HCT116 (cell line): ENCODE measurements around the gene PBX2. TPM values are rescaled to one million over a fixed set of nuclear protein-coding genes. Genes with fewer than 3 reads are reported as not detected.

Experiments
- ATAC-seq: fragments of 200-7000 bp; cut with Tn5 transposase; 2 replicates; pipeline ENCODE4 v1.9.1; 2020; ENCODE audit warnings: mild to moderate bottlenecking, moderate library complexity
- BruUV-seq: library from RNA; stranded (reverse); fragments of 400-500 nt; replicated peaks from 2 replicates; lab custom pipeline; 2021; lab: Mats Ljungman, UMichigan
- CTCF ChIA-PET: fragments of 300-600 bp; sonication (Branson Sonifier 250); formaldehyde crosslinking; loops from one replicate; lab custom pipeline; 2021; ENCODE audit warnings: antibody characterized with exemption; lab: Charles Lee
- POLR2A ChIA-PET: fragments of 300-600, 350-600 bp; sonication (Branson Sonifier 250); formaldehyde crosslinking; loops from one replicate; lab custom pipeline; 2021; ENCODE audit warnings: antibody characterized with exemption; lab: Charles Lee
- RAD21 ChIA-PET, 2 experiments: fragments of 300-600 bp; sonication (Branson Sonifier 250); formaldehyde crosslinking; loops; one replicate each; lab custom pipeline; 2023; ENCODE audit warnings: low total read pairs in 2 of 2; ENCODE audit not compliant: uncharacterized antibody in 2 of 2, unreplicated experiment in 2 of 2, low non-redundant PET in 1 of 2; lab: Charles Lee
- DNase-seq: peaks from one replicate; pipeline ENCODE4 v3.0.0-alpha.2; 2010; ENCODE audit warnings: low read depth, low spot score
- H2AFZ ChIP-seq: fragments of 200-600 bp; shearing (Covaris generic), sonication (generic); 2 replicates; pipeline ENCODE4 v1.6.1; 2017; ENCODE audit warnings: low read depth, mixed run types, mixed read lengths, antibody characterized with exemption, low read length; ENCODE audit not compliant: poor library complexity, severe bottlenecking
- H3K27ac ChIP-seq: 2 replicates; pipeline ENCODE4 v1.5.1; 2012; ENCODE audit warnings: low read depth, low read length
- H3K27me3 ChIP-seq: fragments of 200-600 bp; sonication (generic); 2 replicates; pipeline ENCODE4 v1.6.1; 2016; ENCODE audit warnings: mixed run types, low read length, mixed read lengths; ENCODE audit not compliant: insufficient read depth
- H3K36me3 ChIP-seq, 2 experiments: fragments of 200-500 bp in 1 of 2; fragments of 200-600 bp in 1 of 2; sonication (Bioruptor generic) in 1 of 2; sonication (generic) in 1 of 2; 2 replicates each; pipeline versions ENCODE4 v1.5.1 to v1.6.1; 2014 to 2016; ENCODE audit warnings: low read length in 2 of 2, inconsistent platforms in 1 of 2, mixed read lengths in 1 of 2, mixed run types in 1 of 2; ENCODE audit not compliant: insufficient read depth in 2 of 2, control insufficient read depth in 1 of 2
- H3K4me1 ChIP-seq, 2 experiments: fragments of 200-600 bp in 1 of 2; sonication (generic) in 1 of 2; 2 replicates each; pipeline versions ENCODE4 v1.5.1 to v1.6.1; 2012 to 2017; ENCODE audit warnings: low read length in 2 of 2, inconsistent platforms in 1 of 2, mild to moderate bottlenecking in 1 of 2, mixed read lengths in 1 of 2, mixed run types in 1 of 2, moderate library complexity in 1 of 2; ENCODE audit not compliant: insufficient read depth in 2 of 2, control insufficient read depth in 1 of 2
- H3K4me2 ChIP-seq: fragments of 200-600 bp; sonication (generic); 2 replicates; pipeline ENCODE4 v1.6.1; 2017; ENCODE audit warnings: mixed run types, low read length, mixed read lengths
- H3K4me3 ChIP-seq, 2 experiments: fragments of 200-600 bp in 1 of 2; sonication (generic) in 1 of 2; replicated peaks in 1 of 2; 2 replicates each; pipeline ENCODE4 v1.5.1; 2011 to 2016; ENCODE audit warnings: low read length in 2 of 2, control low read depth in 1 of 2, low read depth in 1 of 2, mild to moderate bottlenecking in 1 of 2, mixed read lengths in 1 of 2, mixed run types in 1 of 2
- H3K79me2 ChIP-seq: fragments of 200-600 bp; sonication (generic); 2 replicates; pipeline ENCODE4 v1.6.1; 2017; ENCODE audit warnings: mild to moderate bottlenecking, mixed run types, low read length, moderate library complexity, mixed read lengths; ENCODE audit not compliant: insufficient read depth
- H3K9ac ChIP-seq: fragments of 200-600 bp; sonication (generic); 2 replicates; pipeline ENCODE4 v1.6.1; 2016; ENCODE audit warnings: low read length, mixed read lengths
- H3K9me2 ChIP-seq: fragments of 200-600 bp; sonication (generic), shearing (Covaris generic); 2 replicates; pipeline ENCODE4 v1.6.1; 2017; ENCODE audit warnings: mixed run types, mild to moderate bottlenecking, moderate library complexity; ENCODE audit not compliant: insufficient read depth
- H3K9me3 ChIP-seq, 2 experiments: fragments of 200-500 bp in 1 of 2; fragments of 200-600 bp in 1 of 2; sonication (Bioruptor generic) in 1 of 2; sonication (generic) in 1 of 2; 2 replicates each; pipeline ENCODE4 v1.6.1; 2014 to 2017; ENCODE audit warnings: low read length in 2 of 2, mixed read lengths in 2 of 2, inconsistent platforms in 1 of 2, low read depth in 1 of 2, mild to moderate bottlenecking in 1 of 2, mixed run types in 1 of 2, moderate library complexity in 1 of 2; ENCODE audit not compliant: control insufficient read depth in 1 of 2, insufficient read depth in 1 of 2
- H4K20me1 ChIP-seq: fragments of 200-600 bp; sonication (generic), shearing (Covaris generic); 2 replicates; pipeline ENCODE4 v1.6.1; 2017; ENCODE audit warnings: mixed run types, mild to moderate bottlenecking, moderate library complexity; ENCODE audit not compliant: insufficient read depth
- ATF3 ChIP-seq: IDR thresholded peaks from 2 replicates; pipeline ENCODE4 v1.6.1; 2012
- CBX3 ChIP-seq: IDR thresholded peaks from 2 replicates; pipeline ENCODE4 v1.6.1; 2012; ENCODE audit warnings: low read depth
- EGR1 ChIP-seq: IDR thresholded peaks from 2 replicates; pipeline ENCODE4 v1.6.1; 2012; ENCODE audit warnings: low read depth
- EZH2phosphoT487 ChIP-seq: fragments of 200-600 bp; IDR thresholded peaks from 2 replicates; pipeline ENCODE4 v1.6.1; 2018; ENCODE audit warnings: antibody characterized with exemption, borderline replicate concordance
- JUND ChIP-seq: IDR thresholded peaks from 2 replicates; pipeline ENCODE4 v1.6.1; 2012
- POLR2A ChIP-seq: IDR thresholded peaks from 2 replicates; pipeline ENCODE4 v1.7.0; 2011; ENCODE audit warnings: borderline replicate concordance; ENCODE audit not compliant: insufficient read depth, insufficient read length; ENCODE audit errors: extremely low read depth
- POLR2AphosphoS5 ChIP-seq: IDR thresholded peaks from 2 replicates; pipeline ENCODE4 v1.6.1; 2011; ENCODE audit warnings: mild to moderate bottlenecking, low read depth, low read length, moderate library complexity
- SIN3A ChIP-seq: IDR thresholded peaks from 2 replicates; pipeline ENCODE4 v1.6.1; 2012; ENCODE audit warnings: low read depth
- ZFX ChIP-seq: fragments of 450-650 bp; IDR thresholded peaks from 2 replicates; pipeline ENCODE4 v1.6.1; 2017
- intact Hi-C: fragments of 100-400 bp; cut with micrococcal nuclease; formaldehyde crosslinking; loops from 2 replicates; pipeline ENCODE4 v1.10.0; 2022
- total RNA-seq: library from RNA; stranded (reverse); gene quantifications from one replicate; pipeline ENCODE4 v1.2.1, GENCODE V29; 2021; ENCODE audit not compliant: unreplicated experiment
- TF ChIP-seq, protein P1 (sequence below): IDR thresholded peaks from 2 replicates; pipeline ENCODE4 v1.6.1; 2012; ENCODE audit warnings: low read depth
- TF ChIP-seq, protein P2 (sequence below): IDR thresholded peaks from 2 replicates; pipeline ENCODE4 v1.6.1; 2011; ENCODE audit warnings: mild to moderate bottlenecking, low read length, moderate library complexity; ENCODE audit not compliant: insufficient replicate concordance; ENCODE audit errors: extremely low read depth

The PBX2 gene
- total RNA-seq, 1 experiment from 2014 or later = 79.0 TPM

DNA sequence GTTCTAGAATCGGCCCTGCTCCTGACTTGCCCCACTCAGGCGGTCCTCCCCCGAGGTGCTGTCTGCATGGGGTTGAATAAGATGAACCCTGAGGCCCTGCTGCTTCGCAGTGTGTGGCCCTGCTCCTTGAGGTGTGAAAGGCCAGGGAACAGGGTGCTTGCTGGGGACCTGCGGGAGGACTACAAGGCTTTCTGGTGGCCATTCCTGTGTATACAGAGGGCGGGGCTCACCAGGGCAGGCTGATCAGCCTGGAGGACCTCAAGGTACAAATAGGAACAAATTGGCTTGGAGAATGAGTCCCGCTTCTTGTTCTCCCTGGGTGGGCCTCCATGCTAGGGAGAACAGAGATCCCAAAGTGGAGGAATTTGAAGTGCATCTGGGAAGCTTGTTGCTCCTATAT is 28.2 kb upstream of the PBX2 start (continued):
- TF ChIP-seq, protein P1, sequence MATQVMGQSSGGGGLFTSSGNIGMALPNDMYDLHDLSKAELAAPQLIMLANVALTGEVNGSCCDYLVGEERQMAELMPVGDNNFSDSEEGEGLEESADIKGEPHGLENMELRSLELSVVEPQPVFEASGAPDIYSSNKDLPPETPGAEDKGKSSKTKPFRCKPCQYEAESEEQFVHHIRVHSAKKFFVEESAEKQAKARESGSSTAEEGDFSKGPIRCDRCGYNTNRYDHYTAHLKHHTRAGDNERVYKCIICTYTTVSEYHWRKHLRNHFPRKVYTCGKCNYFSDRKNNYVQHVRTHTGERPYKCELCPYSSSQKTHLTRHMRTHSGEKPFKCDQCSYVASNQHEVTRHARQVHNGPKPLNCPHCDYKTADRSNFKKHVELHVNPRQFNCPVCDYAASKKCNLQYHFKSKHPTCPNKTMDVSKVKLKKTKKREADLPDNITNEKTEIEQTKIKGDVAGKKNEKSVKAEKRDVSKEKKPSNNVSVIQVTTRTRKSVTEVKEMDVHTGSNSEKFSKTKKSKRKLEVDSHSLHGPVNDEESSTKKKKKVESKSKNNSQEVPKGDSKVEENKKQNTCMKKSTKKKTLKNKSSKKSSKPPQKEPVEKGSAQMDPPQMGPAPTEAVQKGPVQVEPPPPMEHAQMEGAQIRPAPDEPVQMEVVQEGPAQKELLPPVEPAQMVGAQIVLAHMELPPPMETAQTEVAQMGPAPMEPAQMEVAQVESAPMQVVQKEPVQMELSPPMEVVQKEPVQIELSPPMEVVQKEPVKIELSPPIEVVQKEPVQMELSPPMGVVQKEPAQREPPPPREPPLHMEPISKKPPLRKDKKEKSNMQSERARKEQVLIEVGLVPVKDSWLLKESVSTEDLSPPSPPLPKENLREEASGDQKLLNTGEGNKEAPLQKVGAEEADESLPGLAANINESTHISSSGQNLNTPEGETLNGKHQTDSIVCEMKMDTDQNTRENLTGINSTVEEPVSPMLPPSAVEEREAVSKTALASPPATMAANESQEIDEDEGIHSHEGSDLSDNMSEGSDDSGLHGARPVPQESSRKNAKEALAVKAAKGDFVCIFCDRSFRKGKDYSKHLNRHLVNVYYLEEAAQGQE = no peak
- TF ChIP-seq CBX3 = no peak
- TF ChIP-seq POLR2A = no peak

GRCh38 chr6:32216998-32217397 is 27.0 kb upstream of the PBX2 start:
- no peaks in the 10 kb centered on the region for H3K79me2 ChIP-seq
- DNase-seq (no peak), ATAC-seq (no peak)
- H3K9me2 ChIP-seq = no peaks in the 10 kb centered on the region
- TF ChIP-seq EGR1 (no peak), JUND (no peak), CBX3 (no peak), EZH2phosphoT487 (no peak), POLR2AphosphoS5 (no peak), SIN3A (no peak), ZFX (no peak), ATF3 (no peak)
- TF ChIP-seq, protein P2, sequence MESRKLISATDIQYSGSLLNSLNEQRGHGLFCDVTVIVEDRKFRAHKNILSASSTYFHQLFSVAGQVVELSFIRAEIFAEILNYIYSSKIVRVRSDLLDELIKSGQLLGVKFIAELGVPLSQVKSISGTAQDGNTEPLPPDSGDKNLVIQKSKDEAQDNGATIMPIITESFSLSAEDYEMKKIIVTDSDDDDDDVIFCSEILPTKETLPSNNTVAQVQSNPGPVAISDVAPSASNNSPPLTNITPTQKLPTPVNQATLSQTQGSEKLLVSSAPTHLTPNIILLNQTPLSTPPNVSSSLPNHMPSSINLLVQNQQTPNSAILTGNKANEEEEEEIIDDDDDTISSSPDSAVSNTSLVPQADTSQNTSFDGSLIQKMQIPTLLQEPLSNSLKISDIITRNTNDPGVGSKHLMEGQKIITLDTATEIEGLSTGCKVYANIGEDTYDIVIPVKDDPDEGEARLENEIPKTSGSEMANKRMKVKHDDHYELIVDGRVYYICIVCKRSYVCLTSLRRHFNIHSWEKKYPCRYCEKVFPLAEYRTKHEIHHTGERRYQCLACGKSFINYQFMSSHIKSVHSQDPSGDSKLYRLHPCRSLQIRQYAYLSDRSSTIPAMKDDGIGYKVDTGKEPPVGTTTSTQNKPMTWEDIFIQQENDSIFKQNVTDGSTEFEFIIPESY = no peak
- ChIA-PET CTCF (no interaction called here), RAD21 (no interaction called here), POLR2A (no interaction called here)
- H3K36me3 ChIP-seq = no peaks in the 10 kb centered on the region
- no peak overlapping the region for H3K4me3 ChIP-seq
- BruUV-seq = no TSS peak
- H2AFZ ChIP-seq = no peak overlapping the region
- H4K20me1 ChIP-seq = no peaks in the 10 kb centered on the region
- H3K4me2 ChIP-seq = no peak overlapping the region
- no peaks in the 10 kb centered on the region for H3K27me3 ChIP-seq
- no peak overlapping the region for H3K27ac ChIP-seq
- H3K9ac ChIP-seq = no peak overlapping the region
- intact Hi-C loops = no loop called here
- no peaks in the 10 kb centered on the region for H3K9me3 ChIP-seq
- no peaks in the 10 kb centered on the region for H3K4me1 ChIP-seq
